H9 (cell line): ENCODE results near the gene PPARD. TPM values are rescaled to one million over a fixed set of nuclear protein-coding genes. Genes with fewer than 3 reads are reported as not detected.
"Not testable (repeated sequence)": the region's sequence is repeated elsewhere in the genome, so short reads cannot be mapped to it uniquely, and the experiment has no call there.

Source experiments
- DNase-seq: peaks from one replicate; pipeline ENCODE4 v3.0.0-alpha.2; 2017
- H2AFZ ChIP-seq: one replicate; pipeline ENCODE4 v1.6.1; 2013; ENCODE audit warnings: mild to moderate bottlenecking, low read length, control low read depth, moderate library complexity
- H2AK5ac ChIP-seq: 2 replicates; pipeline ENCODE4 v1.6.1; 2013; ENCODE audit warnings: low read length, control low read depth, mixed read lengths; ENCODE audit not compliant: insufficient read length
- H2BK120ac ChIP-seq: one replicate; pipeline ENCODE4 v1.6.1; 2013; ENCODE audit warnings: low read depth, mild to moderate bottlenecking, low read length, control low read depth, inconsistent platforms; ENCODE audit not compliant: poor library complexity, severe bottlenecking
- H2BK12ac ChIP-seq: 2 replicates; pipeline ENCODE4 v1.6.1; 2013; ENCODE audit warnings: low read length, control low read depth, mixed read lengths, low read depth; ENCODE audit not compliant: insufficient read length
- H2BK15ac ChIP-seq: 2 replicates; pipeline ENCODE4 v1.6.1; 2013; ENCODE audit warnings: low read depth, low read length, control low read depth
- H2BK20ac ChIP-seq: one replicate; pipeline ENCODE4 v1.6.1; 2013; ENCODE audit warnings: low read depth, mild to moderate bottlenecking, low read length, control low read depth, inconsistent platforms; ENCODE audit not compliant: poor library complexity, severe bottlenecking
- H2BK5ac ChIP-seq: 2 replicates; pipeline ENCODE4 v1.6.1; 2013; ENCODE audit warnings: low read length, control low read depth, mixed read lengths; ENCODE audit not compliant: insufficient read length
- H3K14ac ChIP-seq: 2 replicates; pipeline ENCODE4 v1.6.1; 2013; ENCODE audit warnings: low read length, control low read depth; ENCODE audit not compliant: insufficient read depth
- H3K18ac ChIP-seq: 2 replicates; pipeline ENCODE4 v1.6.1; 2013; ENCODE audit warnings: low read depth, mild to moderate bottlenecking, mixed read lengths, low read length, control low read depth; ENCODE audit not compliant: insufficient read length
- H3K23ac ChIP-seq: 2 replicates; pipeline ENCODE4 v1.6.1; 2013; ENCODE audit warnings: low read length, control low read depth, mixed read lengths, low read depth; ENCODE audit not compliant: insufficient read length
- H3K23me2 ChIP-seq: 2 replicates; pipeline ENCODE4 v1.6.1; 2013; ENCODE audit warnings: low read depth, mild to moderate bottlenecking, mixed read lengths, low read length, control low read depth; ENCODE audit not compliant: insufficient read length, poor library complexity, severe bottlenecking
- H3K27ac ChIP-seq: 2 replicates; pipeline ENCODE4 v1.5.1; 2013; ENCODE audit warnings: low read length, control low read depth, mixed read lengths, low read depth; ENCODE audit not compliant: insufficient read length
- H3K27me3 ChIP-seq: 2 replicates; pipeline ENCODE4 v1.6.1; 2013; ENCODE audit warnings: low read length, control low read depth, inconsistent platforms; ENCODE audit not compliant: insufficient read depth
- H3K4ac ChIP-seq: 2 replicates; pipeline ENCODE4 v1.6.1; 2013; ENCODE audit warnings: low read depth, mild to moderate bottlenecking, control low read depth, inconsistent platforms, low read length, moderate library complexity
- H3K4me1 ChIP-seq: 2 replicates; pipeline ENCODE4 v1.6.1; 2013; ENCODE audit warnings: low read length, control low read depth, inconsistent platforms; ENCODE audit not compliant: insufficient read depth
- H3K4me2 ChIP-seq: 2 replicates; pipeline ENCODE4 v1.6.1; 2013; ENCODE audit warnings: low read length, control low read depth, mixed read lengths; ENCODE audit not compliant: insufficient read length, insufficient read depth
- H3K56ac ChIP-seq: 2 replicates; pipeline ENCODE4 v1.6.1; 2013; ENCODE audit warnings: low read depth, mild to moderate bottlenecking, mixed read lengths, low read length, control low read depth; ENCODE audit not compliant: insufficient read length
- H3K79me1 ChIP-seq: 2 replicates; pipeline ENCODE4 v1.6.1; 2013; ENCODE audit warnings: low read depth, mild to moderate bottlenecking, moderate library complexity, low read length, control low read depth, inconsistent platforms; ENCODE audit not compliant: insufficient read depth, poor library complexity, severe bottlenecking
- H3K79me2 ChIP-seq: 2 replicates; pipeline ENCODE4 v1.6.1; 2013; ENCODE audit warnings: low read length, control low read depth, inconsistent platforms; ENCODE audit not compliant: insufficient read depth
- H3K9ac ChIP-seq: 2 replicates; pipeline ENCODE4 v1.6.1; 2013; ENCODE audit warnings: low read length, control low read depth, mixed read lengths; ENCODE audit not compliant: insufficient read length; ENCODE audit errors: extremely low read depth
- H3K9me3 ChIP-seq: one replicate; pipeline ENCODE4 v1.6.1; 2013; ENCODE audit warnings: low read depth, low read length, inconsistent platforms; ENCODE audit not compliant: control insufficient read depth
- H3T11ph ChIP-seq: one replicate; pipeline ENCODE4 v1.6.1; 2013; ENCODE audit warnings: mild to moderate bottlenecking, low read length, control low read depth, inconsistent platforms
- H4K20me1 ChIP-seq: one replicate; pipeline ENCODE4 v1.6.1; 2013; ENCODE audit not compliant: control insufficient read depth, insufficient read length, insufficient read depth
- H4K5ac ChIP-seq: 2 replicates; pipeline ENCODE4 v1.6.1; 2013; ENCODE audit warnings: low read depth, mild to moderate bottlenecking, mixed read lengths, low read length, control low read depth; ENCODE audit not compliant: insufficient read length
- H4K8ac ChIP-seq: replicated peaks from 2 replicates; pipeline ENCODE4 v1.6.1; 2013; ENCODE audit warnings: low read length, control low read depth, mixed read lengths, low read depth; ENCODE audit not compliant: insufficient read length
- H4K91ac ChIP-seq: 2 replicates; pipeline ENCODE4 v1.6.1; 2013; ENCODE audit warnings: low read depth, mild to moderate bottlenecking, moderate library complexity, mixed read lengths, low read length, control low read depth; ENCODE audit not compliant: insufficient read length
- H3K27ac Mint-ChIP-seq, 3 experiments: 2 replicates in 2 of 3; 3 replicates in 1 of 3; pipeline ENCODE4 v1.8.0; 2020 to 2021; ENCODE audit warnings: mixed read lengths in 3 of 3, mild to moderate bottlenecking in 1 of 3, moderate library complexity in 1 of 3
- H3K27me3 Mint-ChIP-seq: 2 replicates; pipeline ENCODE4 v1.8.0; 2021; ENCODE audit warnings: low read depth, mild to moderate bottlenecking, moderate library complexity, mixed read lengths
- H3K36me3 Mint-ChIP-seq, 3 experiments: 2 replicates in 2 of 3; 3 replicates in 1 of 3; pipeline ENCODE4 v1.8.0; 2020 to 2021; ENCODE audit warnings: low read depth in 3 of 3, mixed read lengths in 3 of 3; ENCODE audit not compliant: insufficient read depth in 1 of 3
- H3K4me1 Mint-ChIP-seq, 2 experiments: 2 replicates each; pipeline ENCODE4 v1.8.0; 2020; ENCODE audit warnings: mixed read lengths in 2 of 2
- H3K4me3 Mint-ChIP-seq, 2 experiments: 2 replicates in 1 of 2; 3 replicates in 1 of 2; pipeline ENCODE4 v1.8.0; 2020 to 2021; ENCODE audit warnings: mild to moderate bottlenecking in 2 of 2, mixed read lengths in 2 of 2, moderate library complexity in 1 of 2
- H3K9me3 Mint-ChIP-seq, 2 experiments: 2 replicates in 1 of 2; 3 replicates in 1 of 2; pipeline ENCODE4 v1.8.0; 2020; ENCODE audit warnings: mild to moderate bottlenecking in 2 of 2, mixed read lengths in 2 of 2, moderate library complexity in 1 of 2
- WGBS: extraction: QIAGEN DNeasy Blood & Tissue Kit; methylation state at CpG from one replicate; pipeline ENCODE4 v1.1.7; 2013; ENCODE audit warnings: missing lambda C conversion rate, low lambda C conversion rate, mixed read lengths; ENCODE audit not compliant: insufficient read length; ENCODE audit errors: extremely low coverage; 5-methylcytosine and 5-hydroxymethylcytosine counted together
- total RNA-seq: library from RNA; stranded (reverse); gene quantifications from 2 replicates; pipeline ENCODE4 v1.2.1, GENCODE V29; 2021
- TF ChIP-seq, protein P1 (sequence below): fragments of 200-600 bp; sonication (generic); conservative IDR thresholded peaks from 3 replicates; pipeline ENCODE4 v1.8.0; 2021; ENCODE audit warnings: antibody characterized with exemption, mild to moderate bottlenecking

The PPARD gene
- total RNA-seq, 1 experiment from 2014 or later = 11.7 TPM

- Mint-ChIP-seq H3K4me3 (no peak overlapping the region), H3K27ac (peak overlapping the region in 1 of 3 experiments; percentile 96; a peak in 2 of 7 replicates), H3K27me3 (no peaks in the 10 kb centered on the region; the same call in 1 of the 2 replicates), H3K4me1 (peaks cover 5 to 6% of the 10 kb centered on the region in 2 experiments), H3K9me3 (no peaks in the 10 kb centered on the region; a peak in 1 of 5 replicates), H3K36me3 (peaks cover 0 to 5% (median 0%) of the 10 kb centered on the region in 3 experiments; a peak in 2 of 7 replicates)
- H3K18ac ChIP-seq = no peak overlapping the region
- H4K20me1 ChIP-seq = no peaks in the 10 kb centered on the region
- no peak overlapping the region for H2BK120ac ChIP-seq
- no peak overlapping the region for H3K56ac ChIP-seq
- no peak overlapping the region for H4K91ac ChIP-seq
- no peak overlapping the region for H2BK12ac ChIP-seq
- H3K4me1 ChIP-seq = no peaks in the 10 kb centered on the region
- WGBS = no CpG with 5 or more reads among the region's 5 CpGs
- H4K8ac ChIP-seq = no peak overlapping the region
- no peak overlapping the region for H3T11ph ChIP-seq
- no peak overlapping the region for H3K14ac ChIP-seq
- no peaks in the 10 kb centered on the region for H3K79me2 ChIP-seq
- H3K9me3 ChIP-seq = no peaks in the 10 kb centered on the region
- H2BK5ac ChIP-seq = no peak overlapping the region
- H3K27me3 ChIP-seq = no peaks in the 10 kb centered on the region
- TF ChIP-seq, protein P1, sequence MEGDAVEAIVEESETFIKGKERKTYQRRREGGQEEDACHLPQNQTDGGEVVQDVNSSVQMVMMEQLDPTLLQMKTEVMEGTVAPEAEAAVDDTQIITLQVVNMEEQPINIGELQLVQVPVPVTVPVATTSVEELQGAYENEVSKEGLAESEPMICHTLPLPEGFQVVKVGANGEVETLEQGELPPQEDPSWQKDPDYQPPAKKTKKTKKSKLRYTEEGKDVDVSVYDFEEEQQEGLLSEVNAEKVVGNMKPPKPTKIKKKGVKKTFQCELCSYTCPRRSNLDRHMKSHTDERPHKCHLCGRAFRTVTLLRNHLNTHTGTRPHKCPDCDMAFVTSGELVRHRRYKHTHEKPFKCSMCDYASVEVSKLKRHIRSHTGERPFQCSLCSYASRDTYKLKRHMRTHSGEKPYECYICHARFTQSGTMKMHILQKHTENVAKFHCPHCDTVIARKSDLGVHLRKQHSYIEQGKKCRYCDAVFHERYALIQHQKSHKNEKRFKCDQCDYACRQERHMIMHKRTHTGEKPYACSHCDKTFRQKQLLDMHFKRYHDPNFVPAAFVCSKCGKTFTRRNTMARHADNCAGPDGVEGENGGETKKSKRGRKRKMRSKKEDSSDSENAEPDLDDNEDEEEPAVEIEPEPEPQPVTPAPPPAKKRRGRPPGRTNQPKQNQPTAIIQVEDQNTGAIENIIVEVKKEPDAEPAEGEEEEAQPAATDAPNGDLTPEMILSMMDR = no peak
- H3K4ac ChIP-seq = no peak overlapping the region
- no peak overlapping the region for H2AFZ ChIP-seq
- H3K79me1 ChIP-seq = no peaks in the 10 kb centered on the region
- DNase-seq = no peak
- no peaks in the 10 kb centered on the region for H3K23me2 ChIP-seq
- H3K4me2 ChIP-seq = no peak overlapping the region
- no peak overlapping the region for H3K9ac ChIP-seq
- no peak overlapping the region for H3K23ac ChIP-seq
- H2BK20ac ChIP-seq = no peak overlapping the region
- no peak overlapping the region for H3K27ac ChIP-seq
- no peak overlapping the region for H4K5ac ChIP-seq
- no peak overlapping the region for H2BK15ac ChIP-seq
- no peak overlapping the region for H2AK5ac ChIP-seq
Measured at GRCh38 chr6:35388772-35389352, 46.5 kb downstream of the PPARD start.

- H4K5ac ChIP-seq, H3K23me2 ChIP-seq, H2BK20ac ChIP-seq, DNase-seq, H3K4me2 ChIP-seq, H4K20me1 ChIP-seq, H2BK5ac ChIP-seq, H3K23ac ChIP-seq, H3K4ac ChIP-seq, H2AK5ac ChIP-seq, H3K14ac ChIP-seq, H3K9ac ChIP-seq, H3K36me3 Mint-ChIP-seq, H3K9me3 ChIP-seq, H3T11ph ChIP-seq, H4K8ac ChIP-seq, H3K27me3 ChIP-seq, H2BK120ac ChIP-seq, H4K91ac ChIP-seq, H3K4me1 ChIP-seq, H3K9me3 Mint-ChIP-seq, H3K79me1 ChIP-seq, H2AFZ ChIP-seq, H3K79me2 ChIP-seq, H2BK12ac ChIP-seq, H2BK15ac ChIP-seq, H3K4me1 Mint-ChIP-seq, H3K27ac ChIP-seq, H3K27me3 Mint-ChIP-seq, H3K56ac ChIP-seq, H3K4me3 Mint-ChIP-seq, H3K18ac ChIP-seq: not testable (repeated sequence)
- WGBS = no CpG with 5 or more reads among the region's 9 CpGs
- peak overlapping the region in 1 of 3 experiments; percentile 34; a peak in 1 of 7 replicates for H3K27ac Mint-ChIP-seq
Measured at GRCh38 chr6:35389386-35389785, 47.0 kb downstream of the PPARD start.
